ENCODE measurements around the gene GSDME. TPM values are rescaled to one million over a fixed set of nuclear protein-coding genes. Genes with fewer than 3 reads are reported as not detected.

The GSDME gene
- total and polyA plus RNA-seq, 10 of the 15 experiments (the other 5 are each of a cell fraction or from before 2014, with no cell fraction given), result 23.7 to 245 (median 128) TPM

GRCh38 chr7:24764011-24764410 lies 6.7 kb upstream of the GSDME start:
- FAIRE-seq, result no peak
- intact Hi-C loops (cut with micrococcal nuclease; ENCODE audit: unreplicated experiment), result no loop called here
- ATAC-seq, result no peak
- 80% methylated on average over 1 of the region's 1 CpG for WGBS (ENCODE audit: insufficient coverage, insufficient replicate concordance, low lambda C conversion rate, missing lambda C conversion rate)
- Histone ChIP-seq H4K20me1 (ENCODE audit: control insufficient read depth, insufficient read depth) (no peaks in the 10 kb centered on the region), H3K36me3 (ENCODE audit: control insufficient read depth in 2 of 2, insufficient read depth in 2 of 2, low read length in 1 of 2) (no peaks in the 10 kb centered on the region), H3K4me3 (no peak overlapping the region), H3K4me2 (ENCODE audit: control insufficient read depth, insufficient read depth) (no peak overlapping the region), H3K27ac (ENCODE audit: control insufficient read depth, insufficient read depth) (no peak overlapping the region), H3K4me1 (ENCODE audit: control insufficient read depth, insufficient read depth, low read length) (peaks cover 16% of the 10 kb centered on the region), H3K27me3 (replicated peaks in 1 of 2; ENCODE audit: control insufficient read depth in 2 of 2, insufficient read depth in 2 of 2, low read length in 1 of 2) (no peaks in the 10 kb centered on the region), H3K9ac (ENCODE audit: control insufficient read depth, insufficient read depth, low read length) (no peak overlapping the region), H3K79me2 (ENCODE audit: control insufficient read depth, insufficient read depth, low read length) (no peaks in the 10 kb centered on the region), H2AFZ (ENCODE audit: control insufficient read depth, low read depth, low read length) (no peak overlapping the region), H3K9me3 (replicated peaks; ENCODE audit: control insufficient read depth, insufficient read depth, low read length) (peaks cover 2% of the 10 kb centered on the region)
- no TSS peak for BruUV-seq (replicated peaks)
- ChIA-PET RAD21 (ENCODE audit: unreplicated experiment) (interaction anchor here (0.6 kb wide), 1 partner anchor 37 kb away, joined by 3 read pairs; no protein-coding TSS in a partner anchor), CTCF (interaction anchor here (1.1 to 2.6 kb wide), 4 partner anchors 9 to 474 kb away, joined by 3 to 11 read pairs (median 4); no protein-coding TSS in a partner anchor), POLR2A (interaction anchor here (0.5 kb wide), 1 partner anchor 1132 kb away, joined by 3 read pairs; no protein-coding TSS in a partner anchor), SMC1A (ENCODE audit: uncharacterized antibody, unreplicated experiment) (interaction anchor here (0.9 to 1.2 kb wide), 2 partner anchors 12 to 48 kb away, joined by 3 to 6 read pairs; no protein-coding TSS in a partner anchor)
- DNase-seq (ENCODE audit: low read depth, low spot score), result no peak
- no peak for TF ChIP-seq ZNF207 (IDR thresholded peaks at IDR 0.05; ENCODE audit: borderline replicate concordance)
- no peak for TF ChIP-seq GATAD2B (conservative IDR thresholded peaks at IDR 0.05; ENCODE audit: low read depth)
- TF ChIP-seq USF2 (IDR thresholded peaks at IDR 0.05; ENCODE audit: borderline replicate concordance, low read depth, low read length), result no peak
- no peak for TF ChIP-seq TARDBP (IDR thresholded peaks at IDR 0.05; ENCODE audit: borderline replicate concordance)
- no peak for TF ChIP-seq NKRF (conservative IDR thresholded peaks at IDR 0.05)
- TF ChIP-seq CBFB (IDR thresholded peaks at IDR 0.05; ENCODE audit: low read depth), result no peak
- TF ChIP-seq SMAD1 (IDR thresholded peaks at IDR 0.05; ENCODE audit: low read depth, partially characterized antibody), result no peak
- no peak for TF ChIP-seq BHLHE40 (IDR thresholded peaks at IDR 0.05; ENCODE audit: borderline replicate concordance in 1 of 2, low read depth in 2 of 2, low read length in 1 of 2)
- no peak for TF ChIP-seq NR2C2 (IDR thresholded peaks at IDR 0.05; ENCODE audit: borderline replicate concordance, control insufficient read depth, insufficient read length, low read depth)
- no peak for TF ChIP-seq CHD4 (IDR thresholded peaks at IDR 0.05)
- no peak for TF ChIP-seq NFIC (IDR thresholded peaks at IDR 0.05; ENCODE audit: low read depth, low read length)
- no peak for TF ChIP-seq IKZF1 (conservative IDR thresholded peaks at IDR 0.05)
- TF ChIP-seq NRF1 (conservative IDR thresholded peaks at IDR 0.05; ENCODE audit: low read depth, low read length), result no peak
- no peak for TF ChIP-seq RAD51 (IDR thresholded peaks at IDR 0.05)
- no peak for TF ChIP-seq POLR2AphosphoS2 (IDR thresholded peaks at IDR 0.05; ENCODE audit: low read depth, low read length)
- TF ChIP-seq E4F1 (IDR thresholded peaks at IDR 0.05; ENCODE audit: borderline replicate concordance, partially characterized antibody), result no peak
- no peak for TF ChIP-seq FOXM1 (IDR thresholded peaks at IDR 0.05; ENCODE audit: low read depth, low read length)
- TF ChIP-seq BMI1 (IDR thresholded peaks at IDR 0.05; ENCODE audit: borderline replicate concordance), result no peak
- in situ Hi-C loops (cut with MboI), result no loop called here
